Measurements from ENCODE around the gene PCOLCE2. TPM values are rescaled to one million over a fixed set of nuclear protein-coding genes. Genes with fewer than 3 reads are reported as not detected.

PCOLCE2 gene
- total and polyA plus RNA-seq, 2 of the 8 experiments (the other 6 are each of a cell fraction or from before 2014, with no cell fraction given), result 11.1 to 12.6 TPM

GRCh38 chr3:142866841-142867631 is 21.8 kb downstream of the PCOLCE2 start (continued):
- peak; percentile 25 to 38 for TF ChIP-seq RAD21 (IDR thresholded peaks at IDR 0.05 in 1 of 2, conservative IDR thresholded peaks at IDR 0.05 in 1 of 2; ENCODE audit: low read depth in 2 of 2, low read length in 2 of 2)
- 0 out of 2 replicates have a peak, but pooled peaks have one; percentile 41 for TF ChIP-seq POLR2AphosphoS5 (IDR thresholded peaks at IDR 0.05; ENCODE audit: low read depth, low read length)
- no peak for TF ChIP-seq CEBPB (IDR thresholded peaks at IDR 0.05; ENCODE audit: low read depth, low read length)
- TF ChIP-seq SIN3A (conservative IDR thresholded peaks at IDR 0.05 in 1 of 2, IDR thresholded peaks at IDR 0.05 in 1 of 2; ENCODE audit: low read depth in 1 of 2, low read length in 2 of 2), result peak in 1 of 2 experiments; percentile 86; a peak in 2 of 4 replicates
- TF ChIP-seq FOSL1 (IDR thresholded peaks at IDR 0.05; ENCODE audit: insufficient read depth, low read depth, low read length), result no peak
- TF ChIP-seq SAP30 (IDR thresholded peaks at IDR 0.05; ENCODE audit: insufficient read depth, insufficient replicate concordance, low read length), result peak; percentile 44
- TF ChIP-seq EZH2 (IDR thresholded peaks at IDR 0.05; ENCODE audit: low read depth, low read length, severe bottlenecking), result no peak
- TF ChIP-seq RFX5 (IDR thresholded peaks at IDR 0.05; ENCODE audit: borderline replicate concordance, low read depth, low read length), result no peak
- TF ChIP-seq CBX8 (IDR thresholded peaks at IDR 0.05; ENCODE audit: borderline replicate concordance, low read depth, low read length), result no peak
- TF ChIP-seq TAF1 (IDR thresholded peaks at IDR 0.05; ENCODE audit: low read depth, low read length), result no peak
- peak; percentile 66 for TF ChIP-seq BACH1 (IDR thresholded peaks at IDR 0.05; ENCODE audit: low read length)
- no peak for TF ChIP-seq CHD2 (IDR thresholded peaks at IDR 0.05; ENCODE audit: low read length)
- peak; percentile 81 for TF ChIP-seq SP1 (IDR thresholded peaks at IDR 0.05; ENCODE audit: low read depth, low read length)
- TF ChIP-seq SP2 (IDR thresholded peaks at IDR 0.05; ENCODE audit: low read length), result peak; percentile 9; the same call in 1 of the 2 replicates
- TF ChIP-seq POU5F1 (IDR thresholded peaks at IDR 0.05; ENCODE audit: low read depth, low read length), result 0 out of 2 replicates have a peak, but pooled peaks have one; percentile 6
- TF ChIP-seq SRF (IDR thresholded peaks at IDR 0.05; ENCODE audit: low read depth, low read length), result no peak
- peak; percentile 60 for TF ChIP-seq CREB1 (IDR thresholded peaks at IDR 0.05)
- peak; percentile 49 for TF ChIP-seq TBP (IDR thresholded peaks at IDR 0.05; ENCODE audit: low read depth, low read length)

Measured in H1 (cell line).